SK-N-SH (cell line): Measurements from ENCODE around the gene KRT17.

Experiments
- CTCF ChIP-seq: fragments of 200-600 bp; sonication (generic); IDR thresholded peaks from 2 replicates; pipeline ENCODE4 v1.6.1; 2017; ENCODE audit warnings: antibody characterized with exemption, mild to moderate bottlenecking, moderate library complexity
- EP300 ChIP-seq, 2 experiments: IDR thresholded peaks; 2 replicates each; pipeline versions ENCODE4 v1.4.0 to v1.6.1; 2012; ENCODE audit warnings: borderline replicate concordance in 1 of 2, low read depth in 1 of 2, low read length in 1 of 2
- MAX ChIP-seq: IDR thresholded peaks from 2 replicates; pipeline ENCODE4 v1.4.0; 2012; ENCODE audit warnings: low read depth
- NFIC ChIP-seq: IDR thresholded peaks from 2 replicates; pipeline ENCODE4 v1.4.0; 2012; ENCODE audit warnings: borderline replicate concordance
- POLR2AphosphoS5 ChIP-seq: IDR thresholded peaks from 2 replicates; pipeline ENCODE4 v1.6.1; 2012; ENCODE audit warnings: low read depth, low read length
- REST ChIP-seq: IDR thresholded peaks from 2 replicates; pipeline ENCODE4 v1.6.1; 2012; ENCODE audit warnings: mild to moderate bottlenecking, low read depth, low read length, moderate library complexity
- RXRA ChIP-seq: IDR thresholded peaks from 2 replicates; pipeline ENCODE4 v1.4.0; 2012; ENCODE audit warnings: low read depth, mild to moderate bottlenecking, borderline replicate concordance
- TAF1 ChIP-seq: IDR thresholded peaks from 2 replicates; pipeline ENCODE4 v1.6.1; 2012; ENCODE audit warnings: low read depth, mild to moderate bottlenecking, low read length, moderate library complexity, borderline replicate concordance

GRCh38 chr17:41660221-41660711, 35.9 kb upstream of the KRT17 start:
- TF ChIP-seq POLR2AphosphoS5 (no peak), CTCF (no peak), NFIC (no peak), MAX (no peak), RXRA (no peak), REST (no peak), EP300 (IDR thresholded peaks at IDR 0.05; ENCODE audit: borderline replicate concordance in 1 of 2, low read depth in 1 of 2, low read length in 1 of 2) (no peak), TAF1 (no peak)
